Motor neuron (in vitro differentiated cells): ENCODE measurements around the gene WSCD2. TPM values are rescaled to one million over a fixed set of nuclear protein-coding genes. Genes with fewer than 3 reads are reported as not detected.

ENCODE experiments used
- ATAC-seq, 8 experiments: fragments of 200-7000 bp; cut with Tn5 transposase; replicated peaks in 6 of 8; 2 replicates each; pipeline ENCODE4 v1.8.0; 2021; ENCODE audit warnings: mild to moderate bottlenecking in 8 of 8, moderate library complexity in 8 of 8
- H3K27ac ChIP-seq, 2 donors: fragments of 250-450 bp; sonication (Bioruptor Pico); 2 replicates each; pipeline ENCODE4 v1.9.0; 2021; ENCODE audit warnings: antibody characterized with exemption in 2 of 2, mild to moderate bottlenecking in 2 of 2, moderate library complexity in 1 of 2
- H3K4me1 ChIP-seq, 2 donors: fragments of 250-450 bp; sonication (Bioruptor Pico); replicated peaks in 1 of 2; 2 replicates each; pipeline ENCODE4 v1.6.1; 2021; ENCODE audit warnings: antibody characterized with exemption in 2 of 2, mild to moderate bottlenecking in 2 of 2, moderate library complexity in 1 of 2
- H3K4me3 ChIP-seq, 5 donors: fragments of 250-450 bp; sonication (Bioruptor Pico); 2 replicates each; pipeline ENCODE4 v1.9.0; 2021; ENCODE audit warnings: antibody characterized with exemption in 5 of 5, mild to moderate bottlenecking in 5 of 5, moderate library complexity in 4 of 5
- WGBS, 10 experiments: fragments of 450-650 bp; shearing (Covaris generic); methylation state at CpG; one replicate each; pipeline ENCODE4 v1.0.0; 2022; 5-methylcytosine and 5-hydroxymethylcytosine counted together
- in situ Hi-C, 9 experiments: fragments of 400-800 bp; cut with MboI; loops; one replicate each; pipeline ENCODE4 v1.15.0; 2021; ENCODE audit warnings: low sequenced_read_pairs in 9 of 9, low pct_unique_long_range_greater_than_20kb in 2 of 9; ENCODE audit not compliant: unreplicated experiment in 9 of 9
- total RNA-seq, 8 experiments: library from RNA; unstranded; fragments of 300-600 nt; gene quantifications; 2 replicates each; pipeline versions ENCODE4 v1.2.3 to v1.2.4, GENCODE V29; 2022

Gene WSCD2
- total RNA-seq, 8 experiments from 2014 or later, result 0.15 to 8.1 (median 3.0) TPM; not detected in 1

- no peak for ATAC-seq
- no peaks in the 10 kb centered on the region for H3K4me1 ChIP-seq
- H3K4me3 ChIP-seq, result no peak overlapping the region
- in situ Hi-C loops, result no loop called here
- no peak overlapping the region for H3K27ac ChIP-seq
These were observed 148.5 kb downstream of the WSCD2 start for GRCh38 chr12:108277613-108278012.

GRCh38 chr12:108282160-108282559, 153.1 kb downstream of the WSCD2 start:
- in situ Hi-C loops, result no loop called here
- WGBS, 10 experiments, result 0 to 29% (median 0%) methylated on average over 1 to 2 of the region's 2 CpGs; no CpG with 5 or more reads in 6 of the 10 experiments
- no peaks in the 10 kb centered on the region for H3K4me1 ChIP-seq
- no peak overlapping the region for H3K4me3 ChIP-seq
- no peak for ATAC-seq
- no peak overlapping the region for H3K27ac ChIP-seq

GRCh38 chr12:108282676-108283075, 153.6 kb downstream of the WSCD2 start:
- in situ Hi-C loops, result no loop called here
- H3K27ac ChIP-seq, result no peak overlapping the region
- H3K4me3 ChIP-seq, result no peak overlapping the region
- 33 to 100% (median 75%) methylated on average over 1 to 3 of the region's 3 CpGs; no CpG with 5 or more reads in 5 of the 10 experiments for WGBS, 10 experiments
- no peak for ATAC-seq
- no peaks in the 10 kb centered on the region for H3K4me1 ChIP-seq

GRCh38 chr12:108284163-108284562, 155.1 kb downstream of the WSCD2 start:
- in situ Hi-C loops, result no loop called here
- no peak for ATAC-seq
- H3K4me3 ChIP-seq, result no peak overlapping the region
- no peak overlapping the region for H3K27ac ChIP-seq
- no peaks in the 10 kb centered on the region for H3K4me1 ChIP-seq
- WGBS, 10 experiments, result 0 to 50% (median 37%) methylated on average over 1 to 5 of the region's 7 CpGs; no CpG with 5 or more reads in 4 of the 10 experiments

- in situ Hi-C loops, result no loop called here
- WGBS, 10 experiments, result 20 to 80% (median 37%) methylated on average over 1 to 2 of the region's 2 CpGs; no CpG with 5 or more reads in 5 of the 10 experiments
- Histone ChIP-seq H3K4me3 (no peak overlapping the region), H3K27ac (no peak overlapping the region), H3K4me1 (peaks cover 0 to 4% of the 10 kb centered on the region in 2 donors)
- ATAC-seq, result no peak
These were observed 155.9 kb downstream of the WSCD2 start for GRCh38 chr12:108285016-108285415.

- Histone ChIP-seq H3K27ac (no peak overlapping the region), H3K4me3 (no peak overlapping the region), H3K4me1 (peaks cover 0 to 4% of the 10 kb centered on the region in 2 donors)
- in situ Hi-C loops, result no loop called here
- WGBS, 10 experiments, result 79 to 94% (median 80%) methylated on average over 1 to 3 of the region's 3 CpGs; no CpG with 5 or more reads in 7 of the 10 experiments
- no peak for ATAC-seq
These were observed 158.1 kb downstream of the WSCD2 start for GRCh38 chr12:108287227-108287626.

DNA sequence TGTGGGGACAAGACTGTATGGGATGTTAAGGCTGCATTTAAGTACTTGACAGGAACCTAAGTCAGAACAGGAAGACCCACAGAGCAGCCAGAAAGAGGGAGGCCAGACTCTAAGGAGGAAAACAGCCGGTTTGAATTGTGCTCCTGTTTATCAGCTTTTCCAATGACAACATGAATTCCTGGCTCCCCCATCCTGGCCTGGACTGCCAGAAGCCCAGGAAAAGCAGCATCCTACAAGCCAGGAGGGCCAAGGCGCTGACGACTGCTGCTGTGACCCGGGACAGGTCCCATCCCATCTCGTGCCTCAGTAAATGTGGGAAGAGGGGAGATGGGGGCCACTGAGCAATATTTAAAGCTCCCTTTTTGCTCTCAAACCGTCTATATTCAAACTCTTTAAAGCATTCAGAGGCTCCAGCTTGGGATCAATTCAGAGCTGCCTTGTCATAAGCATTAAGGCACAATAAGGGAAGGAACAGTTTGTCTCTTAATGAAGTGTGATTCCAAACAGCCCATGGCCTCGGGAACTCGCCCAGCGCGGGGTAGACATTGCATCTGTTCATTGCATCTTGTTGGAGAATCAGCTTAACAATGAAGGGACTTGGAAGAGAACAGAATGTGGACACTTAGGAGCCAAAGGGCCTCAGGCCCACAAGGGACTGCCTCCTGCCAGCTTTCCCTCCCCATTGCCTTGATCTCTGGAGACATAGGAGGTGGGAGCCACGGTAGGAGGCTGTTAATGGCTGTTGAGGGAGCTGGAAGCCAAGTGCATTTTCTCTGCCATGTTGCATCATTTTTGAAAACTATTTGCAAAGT, 160.5 kb downstream of the WSCD2 start:
- peaks cover 0 to 4% of the 10 kb centered on the region in 2 donors for H3K4me1 ChIP-seq
- no peak overlapping the region for H3K4me3 ChIP-seq
- ATAC-seq, result no peak
- in situ Hi-C loops, result no loop called here
- H3K27ac ChIP-seq, result no peak overlapping the region
- 0 to 74% (median 24%) methylated on average over 1 to 9 of the region's 11 CpGs; no CpG with 5 or more reads in 1 of the 10 experiments for WGBS, 10 experiments

DNA sequence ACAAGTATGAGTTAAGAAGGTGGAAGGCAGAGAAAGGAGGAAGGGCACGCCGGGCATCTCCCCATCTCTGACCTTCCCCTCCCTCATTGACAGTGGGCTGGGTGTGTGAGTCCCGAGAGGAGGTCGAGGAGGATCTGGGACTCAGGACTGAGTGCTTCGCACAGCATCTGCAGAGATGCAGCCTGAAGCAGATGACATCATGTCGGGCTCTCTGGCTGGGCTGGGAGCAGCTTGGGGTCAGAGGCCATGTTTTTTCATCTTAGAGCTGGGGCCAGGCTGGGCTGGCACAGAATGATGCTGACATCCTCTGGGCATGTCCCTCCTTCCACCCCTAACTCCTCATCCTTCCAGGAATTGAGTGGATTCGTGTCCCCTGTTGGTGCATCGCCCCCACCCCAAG, 166.6 kb downstream of the WSCD2 start:
- peak in 5 of 8 experiments; percentile 95 to 98 (median 97) for ATAC-seq
- Histone ChIP-seq H3K4me3 (no peak overlapping the region), H3K4me1 (peaks cover 4 to 21% of the 10 kb centered on the region in 2 donors), H3K27ac (peak overlapping the region in 1 of 2 donors; percentile 53)
- in situ Hi-C loops, result no loop called here
- WGBS, 10 experiments, result 60 to 80% (median 80%) methylated on average over 1 of the region's 8 CpGs; no CpG with 5 or more reads in 7 of the 10 experiments

DNA sequence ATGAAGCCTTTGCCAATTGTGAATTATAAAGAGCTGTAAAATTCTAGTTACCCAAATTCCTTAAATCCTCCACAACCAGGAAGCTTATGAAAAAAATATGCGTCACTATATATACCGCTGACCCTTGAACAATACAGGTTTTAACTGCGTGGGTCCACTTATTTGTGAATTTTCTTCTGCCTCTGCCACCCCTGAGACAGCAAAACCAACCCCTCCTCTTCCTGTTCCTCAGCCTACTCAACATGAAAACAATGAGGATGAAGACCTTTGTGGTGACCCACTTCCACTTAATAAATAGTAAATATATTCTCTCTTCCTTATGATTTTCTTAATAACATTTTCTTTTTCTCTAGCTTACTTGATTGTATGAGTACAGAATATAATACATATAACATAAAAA, 167.9 kb downstream of the WSCD2 start:
- H3K4me1 ChIP-seq, result peaks cover 4 to 24% of the 10 kb centered on the region in 2 donors
- 33 to 89% (median 73%) methylated on average over 1 to 3 of the region's 3 CpGs; no CpG with 5 or more reads in 3 of the 10 experiments for WGBS, 10 experiments
- H3K27ac ChIP-seq, result no peak overlapping the region
- no peak overlapping the region for H3K4me3 ChIP-seq
- in situ Hi-C loops, result no loop called here
- no peak for ATAC-seq

DNA sequence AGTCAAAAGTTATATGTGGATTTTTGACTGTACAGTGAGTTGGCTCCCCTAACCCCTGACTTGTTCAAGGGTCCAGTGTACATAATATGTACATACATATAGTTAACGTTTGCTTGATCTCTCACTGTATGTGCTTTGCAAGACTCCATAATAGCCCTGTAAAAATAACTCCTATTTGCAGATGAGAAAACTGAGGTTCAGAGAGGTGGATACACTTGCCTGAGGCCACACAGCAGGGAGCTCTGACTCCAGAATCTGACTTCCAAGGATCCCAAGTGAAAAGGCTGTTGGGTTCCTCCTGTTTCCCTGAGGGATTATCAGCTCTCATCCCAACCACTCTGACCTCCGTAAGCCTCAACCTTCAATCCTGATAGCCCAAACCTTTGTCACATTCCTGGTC, 168.3 kb downstream of the WSCD2 start:
- in situ Hi-C loops, result no loop called here
- WGBS, 10 experiments, result 0 to 100% (median 83%) methylated on average over 1 to 2 of the region's 2 CpGs; no CpG with 5 or more reads in 3 of the 10 experiments
- Histone ChIP-seq H3K4me1 (peaks cover 4 to 25% of the 10 kb centered on the region in 2 donors), H3K4me3 (no peak overlapping the region), H3K27ac (no peak overlapping the region)
- ATAC-seq, result no peak

DNA sequence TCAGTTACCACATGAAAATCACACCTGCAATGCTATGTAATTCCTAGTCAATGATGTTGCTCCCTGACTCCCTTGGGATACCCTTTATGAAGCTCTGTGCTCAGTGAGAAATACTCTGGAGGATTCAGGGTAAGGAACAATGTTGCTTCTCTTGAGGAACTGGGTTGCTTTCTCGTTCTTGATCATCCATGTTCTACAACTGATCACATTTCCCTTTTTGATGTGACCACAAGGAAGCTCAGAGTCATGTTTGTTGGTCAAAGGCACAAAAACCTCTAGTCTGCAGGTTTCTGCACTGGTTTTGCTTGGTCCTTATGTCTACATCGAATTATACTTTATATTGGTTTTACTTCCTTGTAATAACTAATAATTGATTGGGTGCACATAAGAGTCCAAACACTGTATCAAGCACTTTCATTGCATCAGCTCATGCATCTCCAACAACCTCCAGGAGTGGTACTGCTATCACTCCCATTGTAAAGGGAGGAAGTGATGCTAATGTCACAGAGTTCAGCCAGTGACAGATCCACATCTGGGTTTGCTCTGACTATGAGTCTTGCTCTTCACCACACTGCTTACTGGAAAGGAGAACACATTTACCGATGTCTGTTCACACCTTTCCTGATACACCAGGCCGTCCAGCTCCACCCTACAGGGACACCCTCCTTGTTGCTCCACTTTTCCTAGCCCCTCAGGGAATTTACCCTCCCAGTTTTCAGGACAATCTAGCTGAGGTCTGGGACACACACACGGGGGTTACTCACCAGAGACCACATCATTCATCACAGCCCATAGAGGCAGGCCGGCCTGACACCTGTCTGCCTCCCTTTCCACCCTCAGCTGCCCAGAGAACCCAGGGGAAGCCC, 169.0 kb downstream of the WSCD2 start:
- 43 to 91% (median 72%) methylated on average over 1 to 6 of the region's 6 CpGs; no CpG with 5 or more reads in 1 of the 10 experiments for WGBS, 10 experiments
- Histone ChIP-seq H3K4me3 (no peak overlapping the region), H3K4me1 (peaks cover 9 to 32% of the 10 kb centered on the region in 2 donors), H3K27ac (no peak overlapping the region)
- in situ Hi-C loops, result no loop called here
- ATAC-seq, result no peak

DNA sequence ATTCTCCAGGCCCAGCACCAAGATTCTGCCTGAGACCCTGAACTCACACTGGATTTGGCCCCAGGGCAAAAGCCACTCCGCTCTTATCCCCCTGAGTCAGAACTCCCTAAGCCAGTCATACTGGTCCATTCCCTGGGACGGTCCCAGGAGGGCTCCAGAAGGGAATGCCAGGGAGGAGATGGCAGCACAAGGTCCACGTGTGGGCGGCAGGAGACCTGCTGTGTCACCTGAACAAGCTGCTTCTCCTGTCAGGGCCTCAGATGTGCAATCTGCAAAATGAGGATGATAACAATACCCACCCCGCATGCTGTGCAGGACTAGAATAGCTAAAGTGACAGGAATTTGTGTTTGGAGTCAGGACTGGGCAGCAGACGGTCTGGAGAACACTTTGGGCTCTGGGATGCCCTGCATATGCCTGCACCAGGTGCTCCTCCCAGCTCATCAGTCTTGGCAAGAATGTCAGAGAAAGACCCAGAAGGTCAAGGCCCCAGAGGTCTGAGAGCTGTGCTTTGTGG, 169.7 kb downstream of the WSCD2 start:
- 50 to 100% (median 63%) methylated on average over 1 to 4 of the region's 6 CpGs; no CpG with 5 or more reads in 6 of the 10 experiments for WGBS, 10 experiments
- in situ Hi-C loops, result no loop called here
- Histone ChIP-seq H3K27ac (no peak overlapping the region), H3K4me3 (no peak overlapping the region), H3K4me1 (peaks cover 16 to 39% of the 10 kb centered on the region in 2 donors)
- no peak for ATAC-seq

DNA sequence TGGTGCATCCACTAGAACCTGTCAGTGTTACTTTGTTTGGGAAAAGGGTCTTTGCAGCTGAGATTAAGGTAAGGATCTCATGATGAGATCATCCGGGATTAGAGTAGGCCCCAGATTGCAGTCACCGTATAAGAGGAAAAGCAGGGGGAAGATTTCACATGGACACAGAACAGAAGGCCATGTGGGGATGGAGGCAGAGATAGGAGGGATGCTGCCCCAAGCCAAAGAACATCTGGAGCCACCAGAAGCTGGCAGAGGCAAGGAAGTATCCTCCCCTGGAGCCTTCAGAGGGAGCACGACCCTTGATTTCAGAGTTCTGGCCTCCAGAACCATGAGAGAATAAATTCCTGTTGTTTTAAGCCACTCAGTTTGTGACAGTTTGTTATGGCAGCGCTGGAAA, 170.4 kb downstream of the WSCD2 start:
- ATAC-seq, result no peak
- in situ Hi-C loops, result no loop called here
- no peak overlapping the region for H3K4me3 ChIP-seq
- 33 to 100% (median 83%) methylated on average over 1 to 4 of the region's 4 CpGs; no CpG with 5 or more reads in 3 of the 10 experiments for WGBS, 10 experiments
- H3K27ac ChIP-seq, result no peak overlapping the region
- H3K4me1 ChIP-seq, result peaks cover 19 to 45% of the 10 kb centered on the region in 2 donors
